ENCODE results near the gene TBX6.
A peak's percentile ranks its signal among the peaks of the same experiment; 100 is the strongest.
"Not testable (repeated sequence)": the region's sequence is repeated elsewhere in the genome, so short reads cannot be mapped to it uniquely, and the experiment has no call there.

The TBX6 gene

DNA sequence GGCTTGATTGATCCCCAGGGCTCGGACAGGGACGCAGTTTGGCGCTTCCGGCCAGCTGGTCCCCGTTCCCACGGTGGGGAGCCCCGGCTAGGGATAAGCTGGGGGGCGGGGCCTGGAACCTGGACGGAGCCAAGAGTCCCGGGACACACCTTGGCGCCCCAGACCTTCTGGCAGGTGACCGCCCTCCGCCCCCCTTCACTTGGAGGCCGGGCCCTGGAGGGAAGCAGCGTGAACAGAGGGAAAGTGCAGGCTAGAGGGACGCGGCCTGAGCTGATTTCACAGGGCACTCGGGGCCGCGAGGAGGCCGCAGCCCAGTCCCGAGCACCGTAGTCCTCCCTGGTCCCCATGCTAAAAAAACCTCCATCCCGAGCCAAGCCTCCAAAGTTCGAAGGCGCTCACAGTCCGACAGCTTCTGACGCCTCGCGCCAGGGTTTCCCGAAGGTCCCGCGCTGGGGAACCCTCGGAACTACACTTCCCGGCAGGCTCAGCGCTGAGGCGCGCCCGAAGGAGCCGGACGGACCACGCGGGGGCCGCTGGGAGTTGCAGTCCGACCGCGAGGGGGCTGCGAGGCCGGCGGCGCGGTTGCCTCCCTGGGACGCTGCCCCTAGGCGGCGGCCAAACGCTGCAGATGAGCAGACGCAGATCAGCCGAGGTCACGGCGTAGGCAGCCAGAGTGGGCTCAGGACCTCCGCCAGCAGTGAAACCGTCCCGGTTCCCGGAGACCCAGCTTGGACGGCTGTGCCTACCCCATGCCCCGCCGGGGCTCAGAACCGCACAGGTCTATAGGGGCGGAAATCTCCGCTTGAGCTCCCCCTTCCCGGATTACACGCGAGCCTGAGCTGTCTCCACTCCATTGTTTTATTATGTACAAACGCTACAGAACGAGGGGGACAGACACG is at the start of gene TBX6:
TSS of gene TBX6 (minus strand) at position 451 of the 899 bp plus-strand sequence. CDS start 731 bp downstream, outside the sequence.
- peak; percentile 79 for DNase-seq

DNA sequence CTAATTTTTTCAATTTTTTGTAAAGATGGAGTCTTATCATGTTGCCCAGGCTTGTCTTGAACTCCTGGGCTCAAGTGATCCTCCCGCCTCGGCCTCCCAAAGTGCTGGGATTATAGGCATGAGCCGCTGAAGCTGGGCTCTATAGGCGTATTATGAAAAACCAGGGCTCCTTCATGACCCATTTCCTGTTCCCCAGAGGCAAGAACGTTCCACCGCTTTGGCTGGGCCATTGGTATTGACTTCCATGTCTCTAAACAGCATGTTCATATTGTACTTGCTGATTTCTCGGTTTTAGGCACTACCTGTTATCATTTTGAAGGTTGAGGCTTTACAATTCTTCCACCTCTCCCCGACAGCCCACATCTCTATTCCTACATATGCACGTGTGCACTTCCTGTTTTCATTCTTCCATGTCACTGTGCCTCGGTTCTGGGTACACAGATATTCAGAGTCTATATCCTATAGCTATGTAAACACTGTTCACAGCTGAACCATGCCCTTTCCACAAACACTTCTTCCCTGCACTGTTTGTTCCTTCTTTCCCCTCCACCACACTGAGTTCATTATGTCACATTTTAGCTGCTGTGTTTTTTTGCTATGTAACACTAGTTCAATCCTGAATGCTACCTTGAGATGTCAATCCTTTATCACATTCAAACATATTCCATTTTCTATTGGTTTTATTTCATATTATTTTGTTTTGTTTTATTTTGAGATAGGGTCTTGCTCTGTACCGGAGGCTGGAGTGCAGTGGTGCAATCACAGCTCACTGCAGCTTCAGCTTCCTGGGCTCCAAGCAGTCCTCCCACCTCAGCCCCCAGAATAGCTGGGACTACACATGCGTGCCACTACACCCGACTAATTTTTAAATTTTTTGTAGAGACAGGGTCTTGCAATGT is 48.1 kb upstream of the TBX6 start:
- no peak for DNase-seq

GRCh38 chr16:30137897-30138296 is 46.2 kb upstream of the TBX6 start:
- no peak for DNase-seq

- no peak for DNase-seq
Observed at GRCh38 chr16:30136971-30137605, 45.4 kb upstream of the TBX6 start.

- no peak for DNase-seq
Observed at GRCh38 chr16:30132591-30132990, 40.9 kb upstream of the TBX6 start.

DNA sequence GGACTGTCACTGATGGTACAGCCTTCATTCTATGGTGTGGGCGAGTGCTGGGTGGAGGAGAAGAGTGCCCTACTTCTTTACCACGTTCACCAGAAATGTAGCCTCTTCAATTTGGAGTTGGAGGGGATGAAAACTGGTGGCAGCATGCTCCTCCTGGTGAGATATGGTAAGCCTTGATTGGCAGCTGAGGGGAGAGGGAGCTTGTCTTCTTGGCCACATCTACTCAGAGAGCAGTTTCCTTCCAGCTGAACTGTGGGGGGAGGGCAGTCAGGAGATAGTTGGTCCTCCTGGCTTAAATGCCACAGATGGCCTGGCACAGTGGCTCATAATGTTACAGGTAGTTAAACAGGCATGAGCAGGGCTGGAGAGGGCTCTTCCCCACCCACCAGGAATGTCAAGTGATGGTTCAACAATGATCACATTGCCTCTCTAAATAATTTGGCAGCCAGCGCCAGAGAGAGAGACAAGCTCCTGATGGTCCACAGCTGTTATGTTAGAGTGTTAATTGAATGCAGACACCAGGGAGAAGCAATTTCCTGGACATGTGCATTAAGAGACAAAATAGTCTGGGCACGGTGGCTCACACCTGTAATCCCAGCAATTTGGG is 40.2 kb upstream of the TBX6 start:
- no peak for DNase-seq

- DNase-seq, result no peak
Observed at GRCh38 chr16:30127993-30128392, 36.3 kb upstream of the TBX6 start.

GRCh38 chr16:30125690-30126089 is 34.0 kb upstream of the TBX6 start:
- DNase-seq, result not testable (repeated sequence)

DNA sequence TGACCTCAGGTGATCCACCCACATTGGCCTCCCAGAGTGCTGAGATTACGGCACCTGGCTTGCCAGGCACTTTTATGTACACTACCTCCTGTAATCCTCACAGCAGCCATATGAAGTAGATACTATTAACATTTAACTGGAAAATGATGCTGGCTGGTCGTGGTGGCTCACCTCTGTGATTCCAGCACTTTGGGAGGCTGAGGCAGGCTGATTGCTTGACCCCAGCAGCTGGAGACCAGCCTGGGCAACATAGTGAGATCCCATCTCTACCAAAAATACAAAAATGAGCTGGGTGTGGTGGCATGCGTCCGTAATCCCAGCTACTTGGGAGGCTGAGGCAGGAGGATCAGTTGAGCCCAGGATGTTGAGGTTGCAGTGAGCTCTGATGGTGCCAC is 33.3 kb upstream of the TBX6 start:
- no peak for DNase-seq

DNA sequence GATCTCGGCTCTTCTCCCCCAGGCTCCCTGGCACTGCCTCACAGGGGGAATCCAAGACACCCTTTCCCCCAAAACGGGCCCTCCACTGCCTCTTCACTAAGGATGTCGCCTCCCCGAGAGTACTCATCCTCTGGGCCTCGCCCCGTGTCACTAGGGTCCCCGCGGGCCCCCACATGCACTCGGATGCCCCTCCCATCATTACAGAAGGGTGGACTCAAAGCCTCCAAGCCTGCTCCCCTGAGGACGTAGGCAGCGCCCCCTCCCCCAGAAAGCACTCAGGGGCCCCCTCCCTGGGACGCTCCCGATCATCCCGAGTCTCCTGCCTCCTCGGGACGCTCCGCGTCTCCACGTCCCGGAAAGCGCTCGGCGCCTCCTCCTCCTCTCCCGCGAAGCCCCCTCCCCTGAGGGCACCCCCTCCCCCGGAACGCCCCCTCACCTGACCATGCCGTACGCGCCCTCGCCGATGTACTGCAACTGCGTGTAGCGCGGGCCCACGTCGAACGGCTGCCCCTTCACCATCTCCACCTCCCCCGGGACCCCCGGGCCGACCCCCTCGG is 31.0 kb upstream of the TBX6 start:
- no peak for DNase-seq

DNA sequence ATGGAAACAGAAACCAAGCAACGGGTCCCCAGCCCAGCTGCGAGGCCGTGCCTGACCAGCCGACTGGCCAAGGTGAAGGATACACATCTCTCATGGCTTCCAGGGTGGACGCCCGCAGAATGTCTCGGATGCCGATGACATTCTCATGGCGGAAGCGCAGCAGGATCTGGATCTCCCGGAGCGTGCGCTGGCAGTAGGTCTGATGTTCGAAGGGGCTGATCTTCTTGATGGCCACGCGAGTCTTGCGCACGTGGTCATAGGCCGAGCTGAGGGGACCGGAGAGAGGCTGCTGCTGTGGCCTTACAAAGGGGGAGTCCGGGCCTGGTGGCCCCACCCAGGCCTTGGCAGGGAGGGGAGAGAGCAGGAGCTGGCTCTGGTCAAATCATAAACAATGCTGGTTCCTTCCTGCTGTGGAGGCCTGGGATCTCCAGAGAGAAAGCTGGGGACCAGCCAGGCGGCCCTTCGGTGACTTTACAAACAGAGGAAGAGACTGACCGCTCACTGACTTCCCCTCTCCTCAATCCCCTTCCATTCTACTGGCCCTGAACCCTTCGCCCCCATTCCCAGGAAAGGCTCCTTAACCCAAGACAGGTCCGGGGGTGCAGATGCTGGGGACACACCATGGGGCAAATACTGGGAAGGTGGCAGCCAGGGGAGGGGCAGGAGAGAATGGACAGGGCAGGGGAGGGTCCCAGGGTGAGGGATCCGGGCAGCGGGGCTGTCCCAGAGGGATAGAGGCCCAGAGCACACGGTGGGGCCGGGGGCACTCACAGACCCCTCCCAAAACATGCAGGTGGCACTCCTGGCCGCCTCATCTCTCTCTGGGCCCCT is 30.2 kb upstream of the TBX6 start:
- no peak for DNase-seq

DNA sequence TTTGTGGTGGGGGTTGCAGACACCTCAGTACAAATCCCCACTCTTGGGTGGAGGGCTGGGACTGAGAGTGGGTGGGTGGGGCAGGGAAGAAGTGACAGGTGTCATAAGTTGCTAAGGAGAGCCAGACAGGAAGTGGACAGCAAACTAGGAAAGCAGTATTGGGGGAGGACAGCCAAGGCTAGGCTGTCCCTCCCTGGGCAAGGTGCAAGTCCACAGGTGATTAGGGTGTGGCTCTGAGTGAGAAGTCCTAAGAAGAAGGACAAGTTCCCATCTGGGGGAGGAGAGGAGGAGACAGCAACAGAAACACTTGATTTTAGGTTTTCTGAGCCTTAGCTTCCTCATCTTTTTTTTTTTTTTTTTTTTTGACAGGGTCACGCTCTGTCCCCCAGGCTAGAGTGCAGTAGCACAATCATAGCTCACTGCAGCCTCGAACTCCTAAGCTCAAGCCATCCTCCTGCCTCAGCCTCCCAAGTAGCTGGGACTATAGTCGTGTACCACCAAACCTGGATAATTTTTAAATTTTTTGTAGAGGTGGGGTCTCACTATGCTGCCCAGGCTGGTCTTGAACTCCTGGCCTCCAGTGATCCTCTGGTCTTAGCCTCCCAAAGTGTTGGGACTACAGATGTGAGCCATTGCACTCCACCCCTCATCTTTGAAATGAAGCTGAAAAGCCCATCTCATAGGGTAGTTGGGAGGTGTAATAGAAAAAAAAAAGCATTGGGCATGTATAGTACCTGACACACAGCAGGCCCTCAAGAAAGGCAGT is 28.8 kb upstream of the TBX6 start:
- no peak for DNase-seq

- DNase-seq, result no peak
Observed at GRCh38 chr16:30119428-30119827, 27.7 kb upstream of the TBX6 start.

GRCh38 chr16:30117768-30118167 is 26.0 kb upstream of the TBX6 start:
- DNase-seq, result no peak

DNA sequence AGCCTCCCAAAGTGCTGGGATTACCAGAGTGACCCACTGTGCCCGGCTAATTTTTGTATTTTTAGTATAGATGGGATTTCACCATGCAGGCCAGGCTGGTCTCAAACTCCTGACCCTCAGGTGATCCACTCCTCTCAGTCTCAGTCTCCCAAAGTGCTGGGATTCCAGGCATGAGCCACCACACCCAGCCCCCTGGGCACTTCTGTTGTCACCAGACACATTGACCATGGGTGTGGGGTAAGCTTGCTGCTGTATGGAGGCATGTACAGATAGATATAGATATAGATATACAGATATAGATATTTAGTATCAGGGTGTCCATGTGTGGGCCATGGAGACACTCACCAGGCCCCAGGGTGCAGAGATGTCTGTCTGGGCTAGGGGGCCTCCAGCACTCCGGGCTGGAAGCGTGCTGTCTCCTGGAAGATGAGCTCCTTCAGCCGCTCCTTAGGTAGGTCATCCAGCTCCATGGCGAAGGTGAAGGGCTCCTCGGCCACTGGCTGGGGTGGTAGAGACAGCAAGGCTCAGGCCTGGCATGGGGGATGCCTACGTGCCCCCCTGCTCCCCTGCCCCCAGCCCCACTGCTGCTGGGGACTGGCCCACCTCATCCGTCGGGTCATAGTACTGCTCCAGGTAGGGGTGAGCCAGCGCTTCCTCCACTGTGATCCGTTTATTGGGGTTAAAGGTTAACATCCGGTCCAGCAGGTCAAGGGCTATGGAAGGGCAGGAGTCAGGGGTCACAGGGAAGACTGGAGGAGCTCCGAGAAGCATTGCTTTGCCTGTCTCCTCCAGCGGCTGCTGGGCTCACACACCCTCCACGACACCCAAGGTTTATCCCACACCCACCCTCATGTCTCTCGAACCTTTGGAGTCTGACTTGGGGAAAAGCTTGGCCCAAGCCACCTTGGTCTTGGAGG is 24.8 kb upstream of the TBX6 start:
- DNase-seq, result no peak

DNA sequence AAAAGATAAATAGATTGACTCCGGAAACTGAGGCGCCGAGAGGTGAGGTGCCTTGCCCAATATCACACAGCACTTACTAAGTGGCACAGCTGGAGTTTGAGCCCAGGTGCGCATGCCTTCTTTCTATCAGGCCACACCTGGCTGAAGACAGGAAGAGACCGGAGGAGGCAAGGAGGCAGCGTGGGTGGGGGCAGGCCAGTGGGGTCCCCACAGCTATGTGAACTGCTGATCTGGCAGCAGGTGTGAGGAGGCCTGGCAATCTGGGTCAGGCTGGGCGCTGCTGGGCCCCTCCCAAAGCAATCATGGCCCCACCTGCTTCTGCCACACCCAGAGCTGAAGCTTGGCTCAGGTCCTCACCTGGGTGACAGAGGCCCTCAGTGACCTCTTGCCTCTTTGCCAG is 23.5 kb upstream of the TBX6 start:
- DNase-seq, result no peak

GRCh38 chr16:30114833-30115232 is 23.1 kb upstream of the TBX6 start:
- not testable (repeated sequence) for DNase-seq

DNA sequence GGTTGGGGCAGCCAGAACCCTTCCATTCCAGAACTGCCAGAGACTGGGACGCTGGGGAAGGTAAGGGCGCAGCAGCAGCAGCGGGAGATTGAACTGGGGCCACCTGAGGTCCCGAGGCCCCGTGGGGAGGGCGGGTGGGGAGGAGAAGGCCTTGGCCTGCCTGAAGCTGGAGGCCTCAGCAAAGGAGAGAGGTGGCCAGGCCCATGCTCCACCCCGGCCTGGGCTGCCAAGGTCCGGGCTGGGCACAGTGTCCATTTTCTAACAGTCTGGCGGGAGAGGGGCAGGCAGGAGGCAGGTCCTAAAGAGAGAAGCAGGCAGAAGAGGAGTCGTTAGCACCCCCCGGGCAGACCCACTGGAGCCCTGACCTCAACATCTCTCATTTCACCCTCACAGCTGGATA is 22.7 kb upstream of the TBX6 start:
- no peak for DNase-seq

DNA sequence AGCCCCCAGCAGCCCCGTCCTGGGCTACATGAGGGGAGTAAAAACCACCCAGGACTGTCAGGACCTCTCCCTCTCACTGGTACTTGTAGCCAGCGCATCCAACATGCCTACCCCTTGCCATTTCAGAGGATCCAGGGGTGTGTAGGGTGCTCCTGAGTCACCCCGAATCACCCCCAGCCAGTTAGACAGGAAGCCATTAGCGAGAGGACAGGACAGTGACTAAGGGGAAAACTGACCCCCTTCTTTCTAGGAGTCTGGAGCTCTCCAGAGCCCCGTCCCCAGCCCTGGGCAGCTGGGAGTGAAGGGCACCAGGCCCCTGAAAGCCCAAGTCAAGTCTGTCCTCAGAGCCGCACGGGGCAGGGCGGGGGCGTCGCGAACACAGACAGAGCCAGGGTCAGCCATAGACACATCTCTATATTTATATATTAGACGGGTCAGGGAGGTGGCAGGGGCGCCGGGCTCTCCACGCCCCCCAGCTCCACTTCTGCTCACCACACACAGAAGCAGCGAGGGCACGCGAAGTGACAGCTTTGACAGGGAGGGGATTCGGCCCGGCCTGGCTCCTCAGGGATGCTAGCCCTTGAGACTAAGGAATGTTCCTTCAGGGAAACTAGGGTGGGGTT is 22.1 kb upstream of the TBX6 start:
- no peak for DNase-seq
